ENCODE results near the gene LRRC23.

Gene LRRC23

DNA sequence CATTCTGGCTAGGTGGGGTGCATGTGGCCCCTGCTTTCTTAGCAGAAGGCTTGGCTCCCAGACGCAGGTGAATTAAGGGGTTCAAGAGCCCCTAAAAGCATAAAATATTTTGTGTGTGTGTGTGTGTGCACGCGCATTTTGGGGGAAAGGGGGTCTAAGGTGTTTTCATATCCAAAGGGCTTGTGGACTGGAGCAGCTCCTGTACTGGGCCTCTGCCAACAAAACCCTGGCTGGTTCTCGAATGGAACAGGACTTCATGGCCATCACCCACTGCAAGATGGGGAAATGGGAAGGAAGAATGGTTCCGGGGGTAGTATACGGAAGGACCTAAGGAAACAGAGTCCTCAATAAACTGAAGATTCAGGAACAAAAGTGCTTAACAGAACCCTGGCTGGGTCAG, 19.2 kb downstream of the LRRC23 start:
- H2BK12ac ChIP-seq (ENCODE audit: low read length): no peak overlapping the region
- H3K4me1 ChIP-seq (ENCODE audit: control insufficient read depth in 1 of 2, insufficient read depth in 2 of 2, low read length in 2 of 2): peaks cover 24 to 28% of the 10 kb centered on the region in 2 experiments
- H3K14ac ChIP-seq (ENCODE audit: low read length): no peak overlapping the region
- no peak for DNase-seq
- no peak overlapping the region for H2AFZ ChIP-seq (ENCODE audit: insufficient read depth, low read length, poor library complexity)
- WGBS (ENCODE audit: extremely low coverage, insufficient coverage, insufficient read length): no CpG with 5 or more reads among the region's 6 CpGs
- no peak overlapping the region for H3K9ac ChIP-seq (ENCODE audit: low read length)
- no peak overlapping the region for H3K27ac ChIP-seq (ENCODE audit: low read depth, low read length)
- no peaks in the 10 kb centered on the region for H3K27me3 ChIP-seq (ENCODE audit: insufficient read depth, low read length)
- no peak overlapping the region for H2BK120ac ChIP-seq (ENCODE audit: insufficient read depth, low read length, poor library complexity)
- no peak overlapping the region for H3K4me3 ChIP-seq (ENCODE audit: low read depth, low read length)
- H3K36me3 ChIP-seq (ENCODE audit: control insufficient read depth in 1 of 2, insufficient read depth in 2 of 2, low read length in 2 of 2): no peaks in the 10 kb centered on the region
- no peak overlapping the region for H2BK5ac ChIP-seq (ENCODE audit: low read depth, low read length, poor library complexity)
- no peak overlapping the region for H3K23ac ChIP-seq (ENCODE audit: low read length)
- no peaks in the 10 kb centered on the region for H3K9me3 ChIP-seq (ENCODE audit: insufficient read depth, low read depth, low read length)
- no peak overlapping the region for H4K12ac ChIP-seq (ENCODE audit: low read depth, low read length)
- no peak overlapping the region for H2AK5ac ChIP-seq (ENCODE audit: low read length)
- peaks cover 18% of the 10 kb centered on the region for H3K79me2 ChIP-seq (ENCODE audit: control insufficient read depth, insufficient read depth, low read length, poor library complexity)
- no peak overlapping the region for H4K8ac ChIP-seq (ENCODE audit: low read depth, low read length)
- no peak overlapping the region for H4K91ac ChIP-seq (ENCODE audit: low read depth, low read length)
- H3K79me1 ChIP-seq (ENCODE audit: low read length): peaks cover 30% of the 10 kb centered on the region
- H3K4ac ChIP-seq (ENCODE audit: low read depth, low read length): no peak overlapping the region
- no peak overlapping the region for H3K4me2 ChIP-seq (ENCODE audit: low read length)
- H3K18ac ChIP-seq (ENCODE audit: low read length): no peak overlapping the region

DNA sequence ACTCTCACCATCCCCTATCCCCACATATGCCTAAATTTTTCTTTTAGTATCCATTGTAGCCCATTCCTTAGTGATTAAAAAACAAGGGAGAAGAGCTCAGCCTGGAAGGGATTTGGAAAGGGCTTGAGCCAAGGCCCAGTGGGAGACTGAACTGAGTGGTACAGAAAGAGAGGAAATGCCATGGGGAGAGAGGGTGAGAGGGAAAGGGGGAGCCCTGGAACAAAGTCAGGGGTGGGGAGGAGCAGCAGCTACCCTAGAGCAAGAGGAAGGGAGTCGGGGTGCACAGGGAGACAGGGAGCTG, 20.6 kb downstream of the LRRC23 start:
- H2AFZ ChIP-seq (ENCODE audit: insufficient read depth, low read length, poor library complexity): peak overlapping the region; percentile 26
- H3K9me3 ChIP-seq (ENCODE audit: insufficient read depth, low read depth, low read length): no peaks in the 10 kb centered on the region
- H3K36me3 ChIP-seq (ENCODE audit: control insufficient read depth in 1 of 2, insufficient read depth in 2 of 2, low read length in 2 of 2): no peaks in the 10 kb centered on the region
- peak overlapping the region; percentile 76 for H4K8ac ChIP-seq (ENCODE audit: low read depth, low read length)
- H3K4me1 ChIP-seq (ENCODE audit: control insufficient read depth in 1 of 2, insufficient read depth in 2 of 2, low read length in 2 of 2): peaks cover 33 to 39% of the 10 kb centered on the region in 2 experiments
- H3K79me2 ChIP-seq (ENCODE audit: control insufficient read depth, insufficient read depth, low read length, poor library complexity): peaks cover 30% of the 10 kb centered on the region
- peak overlapping the region; percentile 90 for H3K27ac ChIP-seq (ENCODE audit: low read depth, low read length)
- H3K18ac ChIP-seq (ENCODE audit: low read length): peak overlapping the region; percentile 77
- H2BK120ac ChIP-seq (ENCODE audit: insufficient read depth, low read length, poor library complexity): peak overlapping the region; percentile 71
- peak overlapping the region; percentile 27 for H3K4ac ChIP-seq (ENCODE audit: low read depth, low read length)
- H4K91ac ChIP-seq (ENCODE audit: low read depth, low read length): peak overlapping the region; percentile 63
- H3K9ac ChIP-seq (ENCODE audit: low read length): no peak overlapping the region
- H3K4me3 ChIP-seq (ENCODE audit: low read depth, low read length): no peak overlapping the region
- no peaks in the 10 kb centered on the region for H3K27me3 ChIP-seq (ENCODE audit: insufficient read depth, low read length)
- no peak for DNase-seq
- H2BK12ac ChIP-seq (ENCODE audit: low read length): peak overlapping the region; percentile 58
- peak overlapping the region; percentile 85 for H2AK5ac ChIP-seq (ENCODE audit: low read length)
- peaks cover 35% of the 10 kb centered on the region for H3K79me1 ChIP-seq (ENCODE audit: low read length)
- H2BK5ac ChIP-seq (ENCODE audit: low read depth, low read length, poor library complexity): peak overlapping the region; percentile 78
- H4K12ac ChIP-seq (ENCODE audit: low read depth, low read length): peak overlapping the region; percentile 23
- H3K4me2 ChIP-seq (ENCODE audit: low read length): peak overlapping the region; percentile 36
- H3K23ac ChIP-seq (ENCODE audit: low read length): no peak overlapping the region
- peak overlapping the region; percentile 45 for H3K14ac ChIP-seq (ENCODE audit: low read length)
- no CpG with 5 or more reads among the region's 1 CpG for WGBS (ENCODE audit: extremely low coverage, insufficient coverage, insufficient read length)

DNA sequence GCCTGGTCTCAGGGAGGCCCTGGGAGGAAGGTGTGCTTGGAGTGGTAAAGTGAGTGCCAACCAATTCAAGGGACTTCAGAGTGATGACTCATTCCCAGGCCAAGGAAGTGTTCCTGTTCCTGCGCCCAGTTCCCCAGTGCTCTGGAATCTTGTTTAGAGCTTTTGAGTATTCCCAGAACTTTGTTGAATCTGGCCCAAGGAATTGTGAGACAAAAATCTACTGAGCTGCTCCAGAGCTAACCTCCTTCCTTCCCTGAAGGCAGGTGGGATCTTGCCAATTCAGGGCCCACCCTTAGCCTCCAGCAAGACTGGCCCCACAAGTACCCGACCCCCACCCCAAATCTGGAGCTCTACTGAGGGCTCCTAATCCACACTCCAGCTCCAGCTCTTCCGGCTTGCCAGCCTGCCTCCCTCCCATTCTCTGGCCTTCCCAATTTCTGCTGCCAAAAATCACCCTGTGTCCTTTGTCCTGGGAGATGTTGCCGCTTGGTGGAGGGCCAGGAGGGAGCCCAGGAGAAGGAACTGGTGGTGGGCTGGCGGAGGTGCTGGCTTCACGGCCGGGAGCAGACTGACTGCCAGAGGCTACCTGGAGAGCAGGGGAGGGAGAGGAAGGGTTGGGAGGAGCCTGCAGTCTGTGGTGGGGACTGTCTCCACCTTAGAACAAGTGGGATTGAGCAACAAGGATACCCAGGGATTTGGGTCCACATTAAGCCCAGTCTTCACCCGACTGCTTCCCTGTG, 21.1 kb downstream of the LRRC23 start:
- Histone ChIP-seq H2BK120ac (ENCODE audit: insufficient read depth, low read length, poor library complexity) (peak overlapping the region; percentile 71), H4K8ac (ENCODE audit: low read depth, low read length) (peak overlapping the region; percentile 76), H3K27me3 (ENCODE audit: insufficient read depth, low read length) (no peaks in the 10 kb centered on the region), H3K4me2 (ENCODE audit: low read length) (peak overlapping the region; percentile 86), H3K14ac (ENCODE audit: low read length) (peak overlapping the region; percentile 70), H3K4me3 (ENCODE audit: low read depth, low read length) (peak overlapping the region; percentile 16), H3K18ac (ENCODE audit: low read length) (peak overlapping the region; percentile 77), H3K9ac (ENCODE audit: low read length) (no peak overlapping the region), H3K4ac (ENCODE audit: low read depth, low read length) (peak overlapping the region; percentile 1), H3K79me2 (ENCODE audit: control insufficient read depth, insufficient read depth, low read length, poor library complexity) (peaks cover 30% of the 10 kb centered on the region), H2AK5ac (ENCODE audit: low read length) (peak overlapping the region; percentile 85), H3K36me3 (ENCODE audit: control insufficient read depth in 1 of 2, insufficient read depth in 2 of 2, low read length in 2 of 2) (no peaks in the 10 kb centered on the region), H3K9me3 (ENCODE audit: insufficient read depth, low read depth, low read length) (no peaks in the 10 kb centered on the region), H2BK5ac (ENCODE audit: low read depth, low read length, poor library complexity) (peak overlapping the region; percentile 78), H4K91ac (ENCODE audit: low read depth, low read length) (peak overlapping the region; percentile 63), H2AFZ (ENCODE audit: insufficient read depth, low read length, poor library complexity) (peak overlapping the region; percentile 38), H2BK12ac (ENCODE audit: low read length) (peak overlapping the region; percentile 58), H4K12ac (ENCODE audit: low read depth, low read length) (peak overlapping the region; percentile 47), H3K4me1 (ENCODE audit: control insufficient read depth in 1 of 2, insufficient read depth in 2 of 2, low read length in 2 of 2) (peaks cover 34 to 39% of the 10 kb centered on the region in 2 experiments), H3K27ac (ENCODE audit: low read depth, low read length) (peak overlapping the region; percentile 90), H3K23ac (ENCODE audit: low read length) (no peak overlapping the region), H3K79me1 (ENCODE audit: low read length) (peaks cover 35% of the 10 kb centered on the region)
- DNase-seq: peak in 1 of 2 donors; percentile 49
- no CpG with 5 or more reads among the region's 8 CpGs for WGBS (ENCODE audit: extremely low coverage, insufficient coverage, insufficient read length)

- Histone ChIP-seq H3K79me1 (ENCODE audit: low read length) (peaks cover 35% of the 10 kb centered on the region), H3K18ac (ENCODE audit: low read length) (peak within 1 kb of the TSS; percentile 98), H4K8ac (ENCODE audit: low read depth, low read length) (peak within 1 kb of the TSS; percentile 95), H3K23ac (ENCODE audit: low read length) (no peak within 1 kb of the TSS), H3K14ac (ENCODE audit: low read length) (peak within 1 kb of the TSS; percentile 96), H3K9ac (ENCODE audit: low read length) (peak within 1 kb of the TSS; percentile 86), H3K27ac (ENCODE audit: low read depth, low read length) (peak within 1 kb of the TSS; percentile 90), H3K79me2 (ENCODE audit: control insufficient read depth, insufficient read depth, low read length, poor library complexity) (peaks cover 32% of the 10 kb centered on the region), H3K4me2 (ENCODE audit: low read length) (peak within 1 kb of the TSS; percentile 95), H4K12ac (ENCODE audit: low read depth, low read length) (peak within 1 kb of the TSS; percentile 93), H2BK120ac (ENCODE audit: insufficient read depth, low read length, poor library complexity) (peak within 1 kb of the TSS; percentile 82), H3K4me3 (ENCODE audit: low read depth, low read length) (peak within 1 kb of the TSS; percentile 76), H3K4ac (ENCODE audit: low read depth, low read length) (peak within 1 kb of the TSS; percentile 97), H2AK5ac (ENCODE audit: low read length) (peak within 1 kb of the TSS; percentile 84), H3K36me3 (ENCODE audit: control insufficient read depth in 1 of 2, insufficient read depth in 2 of 2, low read length in 2 of 2) (no peaks in the 10 kb centered on the region), H3K4me1 (ENCODE audit: control insufficient read depth in 1 of 2, insufficient read depth in 2 of 2, low read length in 2 of 2) (peaks cover 34 to 39% of the 10 kb centered on the region in 2 experiments), H2AFZ (ENCODE audit: insufficient read depth, low read length, poor library complexity) (peak within 1 kb of the TSS; percentile 89), H4K91ac (ENCODE audit: low read depth, low read length) (peak within 1 kb of the TSS; percentile 99), H3K27me3 (ENCODE audit: insufficient read depth, low read length) (no peaks in the 10 kb centered on the region), H2BK12ac (ENCODE audit: low read length) (peak within 1 kb of the TSS; percentile 82), H3K9me3 (ENCODE audit: insufficient read depth, low read depth, low read length) (no peaks in the 10 kb centered on the region), H2BK5ac (ENCODE audit: low read depth, low read length, poor library complexity) (peak within 1 kb of the TSS; percentile 96)
- no CpG with 5 or more reads among the region's 66 CpGs for WGBS (ENCODE audit: extremely low coverage, insufficient coverage, insufficient read length)
- DNase-seq: peak in 1 of 2 donors; percentile 64
Measured at GRCh38 chr12:6927379-6928021, 22.9 kb downstream of the LRRC23 start, which contains the start of gene ATN1. TSS of gene ATN1 (plus strand) at chr12:6927959. CDS start at chr12:6934002, 6,043 bp downstream.

Measured in trophoblast cell (in vitro differentiated cells and primary cell).